NCI-H2107 treated with DMSO at 0.1 percent for 48 hours (cell line): ENCODE results near the gene ADIPOR2.

Experiments
- DNase-seq: peaks from one replicate; lab custom pipeline; 2025; ENCODE audit not compliant: unreplicated experiment; lab: John Stamatoyannopoulos, UW

Gene ADIPOR2

DNA sequence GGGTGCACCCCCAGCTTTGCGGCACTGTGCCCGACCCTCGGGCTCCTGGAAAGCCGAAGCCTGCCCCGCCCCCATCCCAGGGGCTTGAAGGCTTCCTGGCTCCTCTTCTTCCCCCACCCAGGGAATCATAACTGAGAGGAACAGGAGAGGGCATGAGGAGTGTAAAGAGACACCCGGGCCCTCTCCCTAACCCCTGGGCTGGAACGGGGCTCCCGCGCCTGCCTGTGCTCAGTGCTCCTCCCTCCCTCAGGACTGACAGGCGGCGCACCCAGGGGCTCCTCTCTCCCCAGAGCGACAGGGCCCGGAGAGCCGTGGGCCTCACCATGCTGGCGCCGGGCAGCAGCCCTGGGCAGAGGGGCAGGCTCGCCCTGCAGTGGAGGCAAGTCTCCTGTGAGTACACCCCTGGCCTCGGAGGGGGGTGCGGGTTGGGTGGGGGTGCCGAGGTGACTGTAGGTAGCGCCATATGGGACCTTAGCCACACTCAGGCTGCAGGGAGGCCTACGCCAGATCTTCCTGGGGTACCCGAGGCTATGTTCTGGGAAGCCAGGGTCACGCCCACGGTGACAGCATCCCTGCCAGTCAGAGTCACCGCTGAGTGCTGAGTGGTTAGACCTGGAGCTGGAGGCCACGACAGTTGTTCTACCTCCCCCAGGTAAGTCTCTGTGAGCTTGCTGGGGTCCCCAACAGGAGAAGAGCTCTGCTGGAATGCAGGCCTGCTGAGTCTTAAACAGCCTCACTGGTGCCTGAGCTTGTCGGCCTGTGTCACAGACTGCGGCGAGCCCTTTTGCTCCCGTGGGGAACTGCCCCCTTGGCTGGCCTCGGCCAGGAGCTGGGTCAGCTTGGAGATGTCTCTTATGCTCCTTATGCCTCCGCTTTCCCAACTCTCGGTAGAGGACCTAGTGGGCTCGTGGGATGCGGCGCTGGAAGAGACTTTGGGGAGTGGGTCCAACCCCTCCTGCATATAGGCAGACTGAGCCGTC lies 137.2 kb downstream of the ADIPOR2 start:
- DNase-seq = no peak

- peak; percentile 65 for DNase-seq
These were observed 138.0 kb downstream of the ADIPOR2 start for GRCh38 chr12:1828856-1829255.

DNA sequence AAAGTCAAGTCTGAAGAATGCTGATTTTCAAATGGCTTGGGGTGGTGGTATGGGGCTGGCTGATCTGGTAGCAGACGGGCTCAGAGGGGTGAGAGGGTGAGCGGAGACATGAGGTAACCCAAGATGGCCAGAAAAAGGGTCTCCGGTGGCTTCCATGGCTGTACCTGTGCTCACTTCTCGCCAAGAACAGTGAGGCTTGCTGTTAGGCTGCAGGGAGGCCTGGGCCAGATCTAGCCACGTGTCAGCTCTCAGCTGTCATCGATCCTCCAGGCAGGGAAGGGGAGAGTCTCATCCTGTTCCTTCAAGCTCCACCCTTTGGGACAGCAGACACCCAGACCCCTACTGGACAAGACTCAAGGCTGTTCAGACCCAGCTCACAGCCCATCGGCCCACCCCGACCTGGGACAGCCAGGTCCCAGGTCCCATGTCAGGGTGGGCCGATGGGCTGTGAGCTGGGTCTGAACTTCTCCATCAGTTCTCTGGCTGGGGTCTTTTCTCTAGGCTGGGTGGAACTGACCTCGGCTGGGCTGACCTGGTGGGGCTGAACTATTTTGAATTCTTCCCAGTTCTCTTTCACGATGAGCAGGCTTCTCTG lies 138.5 kb downstream of the ADIPOR2 start:
- no peak for DNase-seq

GRCh38 chr12:1830401-1830845 lies 139.6 kb downstream of the ADIPOR2 start:
- DNase-seq = no peak

- peak; percentile 27 for DNase-seq
These were observed 140.4 kb downstream of the ADIPOR2 start for GRCh38 chr12:1830981-1831963.

GRCh38 chr12:1832801-1833595 lies 142.1 kb downstream of the ADIPOR2 start:
- DNase-seq = no peak

DNA sequence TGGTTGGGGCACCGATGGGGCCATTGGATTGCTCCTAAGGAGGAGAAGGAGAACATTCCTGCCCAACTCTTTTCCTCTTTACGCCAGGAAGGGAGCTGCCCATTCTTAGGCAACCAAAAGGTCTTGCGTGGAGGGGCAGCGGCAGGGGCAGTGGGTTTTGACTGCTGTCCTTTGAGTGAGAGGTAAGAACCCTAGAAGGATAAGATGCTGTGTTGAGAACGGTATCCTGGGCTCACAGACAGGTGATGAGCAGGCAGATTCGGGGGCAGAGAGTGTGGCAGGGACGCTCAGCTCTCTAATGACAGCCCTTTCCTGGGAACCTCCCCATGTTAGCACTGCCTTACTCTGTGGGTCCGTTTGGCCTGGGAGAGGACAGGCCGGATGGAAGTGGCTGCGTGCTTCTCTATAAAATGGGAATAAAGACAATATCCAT lies 142.7 kb downstream of the ADIPOR2 start:
- no peak for DNase-seq

- no peak for DNase-seq
These were observed 143.5 kb downstream of the ADIPOR2 start for GRCh38 chr12:1834186-1834925.

DNA sequence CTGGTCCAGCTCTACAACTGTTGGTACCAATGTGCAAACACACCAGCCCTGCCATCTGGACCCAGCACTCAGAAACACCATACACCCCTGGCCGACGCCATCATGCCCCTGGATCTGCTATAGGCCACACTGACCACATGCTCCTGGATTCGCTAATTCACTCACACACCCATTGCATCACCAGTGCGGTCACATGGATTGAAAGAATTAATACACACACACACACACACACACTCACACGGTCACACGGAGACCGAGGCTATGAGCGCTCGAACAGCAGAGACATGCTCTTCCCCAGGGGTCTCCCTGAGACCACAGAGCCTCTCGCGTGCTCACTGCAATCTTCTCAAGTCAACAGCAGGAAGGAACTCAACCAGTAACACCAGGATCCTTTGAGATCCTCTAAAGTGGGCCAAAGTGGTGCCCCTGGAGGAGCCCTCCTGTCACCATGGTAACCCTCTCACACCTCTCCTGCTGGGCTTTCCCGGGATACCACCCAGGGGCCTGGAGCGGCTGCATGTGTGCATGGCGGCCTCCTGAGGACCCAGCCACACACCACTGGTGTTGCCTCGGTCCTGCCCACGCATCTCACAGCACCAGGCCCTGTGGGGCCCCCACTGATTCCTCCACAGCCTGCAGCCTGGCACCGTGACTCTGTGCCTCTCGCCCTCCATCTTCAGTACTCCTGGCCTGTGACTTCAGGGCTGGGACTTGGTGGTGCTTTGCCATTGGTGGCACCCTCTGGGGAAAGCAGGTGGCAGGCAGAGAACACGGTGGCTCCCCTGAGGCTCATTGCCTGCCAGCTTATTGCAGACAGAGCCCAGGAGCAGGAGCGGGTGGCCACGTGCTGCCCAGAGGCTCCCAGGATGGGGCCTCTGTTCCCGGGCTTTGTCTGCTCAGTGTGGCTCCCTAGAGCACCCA lies 144.6 kb downstream of the ADIPOR2 start:
- DNase-seq = peak; percentile 52

GRCh38 chr12:1836241-1836803 lies 145.5 kb downstream of the ADIPOR2 start:
- DNase-seq = no peak

DNA sequence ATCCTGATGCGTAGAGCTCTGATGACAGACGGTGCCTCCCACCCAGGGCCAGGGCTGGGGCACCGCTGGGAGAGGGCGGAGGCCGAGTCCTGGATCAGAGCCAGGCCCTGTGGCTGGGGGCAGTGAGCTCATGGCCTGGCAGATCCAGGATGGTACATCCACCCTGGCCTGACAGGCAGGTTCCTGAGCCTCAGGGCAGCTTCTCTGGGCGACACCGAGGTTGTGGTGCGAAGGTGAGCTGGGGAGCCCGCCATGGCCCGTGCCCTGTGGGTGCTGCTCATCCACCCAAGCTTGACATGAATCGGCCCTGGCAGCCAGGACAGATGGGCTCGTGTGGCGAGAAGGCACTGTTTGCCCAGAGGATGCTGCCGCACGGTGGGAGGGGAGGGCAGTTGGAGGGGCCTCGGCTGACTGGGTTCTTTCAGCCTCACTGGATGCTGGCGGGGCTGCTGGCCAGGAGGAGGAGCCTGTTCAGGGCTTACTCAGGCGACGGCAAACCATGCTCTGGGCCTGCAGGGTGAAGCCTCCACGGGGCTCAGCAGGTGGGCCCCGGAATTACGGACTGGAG lies 146.1 kb downstream of the ADIPOR2 start:
- DNase-seq = no peak

DNA sequence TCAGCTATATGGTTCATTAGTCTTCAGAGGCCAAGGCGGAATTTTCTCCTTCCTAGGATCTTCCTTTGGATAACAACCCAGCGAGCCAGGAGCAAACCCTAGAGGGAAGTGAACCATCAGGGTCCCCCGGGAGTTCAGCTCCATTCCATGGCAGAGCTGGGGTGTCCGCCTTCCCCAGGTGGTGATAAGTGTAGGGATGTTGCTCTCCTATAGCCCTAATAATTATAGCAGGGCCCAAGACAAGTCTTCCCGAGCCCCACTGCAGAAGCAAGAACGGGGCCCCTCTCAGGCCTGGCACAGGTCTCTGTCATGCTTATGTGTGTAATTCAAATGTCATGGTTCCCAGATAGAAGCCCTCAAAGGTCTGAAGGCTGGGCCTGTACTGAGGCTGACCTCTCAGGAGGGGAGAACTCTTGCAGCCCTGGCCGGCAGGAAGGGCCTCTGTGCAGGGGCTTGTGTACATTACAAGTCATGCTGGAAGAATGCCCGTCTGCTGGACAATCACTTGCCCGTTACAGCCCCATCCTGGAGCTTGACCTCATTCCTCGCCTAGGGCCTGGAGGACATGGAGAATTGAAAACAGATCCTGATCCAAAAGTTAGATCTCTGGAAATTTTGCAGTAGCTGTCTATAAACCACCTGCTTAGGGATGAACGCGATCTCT lies 146.8 kb downstream of the ADIPOR2 start:
- no peak for DNase-seq
